Effector memory CD4-positive, alpha-beta T cell (primary cell): ENCODE data around the gene PLPPR3.

Experiments used
- DNase-seq, 3 donors: peaks; one replicate each; pipeline ENCODE4 v3.0.0-alpha.2; 2020
- H3K27ac ChIP-seq: 2 replicates; pipeline ENCODE4 v1.7.0; 2013; ENCODE audit warnings: mild to moderate bottlenecking, low read length, moderate library complexity; ENCODE audit not compliant: insufficient read depth, poor library complexity, severe bottlenecking
- H3K27me3 ChIP-seq: replicated peaks from 2 replicates; pipeline ENCODE4 v1.7.0; 2013; ENCODE audit warnings: mild to moderate bottlenecking, low read length; ENCODE audit not compliant: insufficient read depth, control insufficient read depth, poor library complexity, severe bottlenecking
- H3K36me3 ChIP-seq: 2 replicates; pipeline ENCODE4 v1.7.0; 2013; ENCODE audit warnings: mild to moderate bottlenecking, low read length, moderate library complexity; ENCODE audit not compliant: control insufficient read depth, insufficient read depth
- H3K4me1 ChIP-seq: 2 replicates; pipeline ENCODE4 v1.7.0; 2013; ENCODE audit warnings: low read length, mild to moderate bottlenecking; ENCODE audit not compliant: control insufficient read depth, insufficient read depth, poor library complexity, severe bottlenecking
- H3K4me3 ChIP-seq: 2 replicates; pipeline ENCODE4 v1.7.0; 2013; ENCODE audit warnings: low read length, low read depth, mild to moderate bottlenecking; ENCODE audit not compliant: insufficient read depth, poor library complexity, severe bottlenecking
- H3K9me3 ChIP-seq: 2 replicates; pipeline ENCODE4 v1.7.0; 2013; ENCODE audit warnings: mild to moderate bottlenecking, low read length, moderate library complexity; ENCODE audit not compliant: control insufficient read depth

PLPPR3 gene

DNA sequence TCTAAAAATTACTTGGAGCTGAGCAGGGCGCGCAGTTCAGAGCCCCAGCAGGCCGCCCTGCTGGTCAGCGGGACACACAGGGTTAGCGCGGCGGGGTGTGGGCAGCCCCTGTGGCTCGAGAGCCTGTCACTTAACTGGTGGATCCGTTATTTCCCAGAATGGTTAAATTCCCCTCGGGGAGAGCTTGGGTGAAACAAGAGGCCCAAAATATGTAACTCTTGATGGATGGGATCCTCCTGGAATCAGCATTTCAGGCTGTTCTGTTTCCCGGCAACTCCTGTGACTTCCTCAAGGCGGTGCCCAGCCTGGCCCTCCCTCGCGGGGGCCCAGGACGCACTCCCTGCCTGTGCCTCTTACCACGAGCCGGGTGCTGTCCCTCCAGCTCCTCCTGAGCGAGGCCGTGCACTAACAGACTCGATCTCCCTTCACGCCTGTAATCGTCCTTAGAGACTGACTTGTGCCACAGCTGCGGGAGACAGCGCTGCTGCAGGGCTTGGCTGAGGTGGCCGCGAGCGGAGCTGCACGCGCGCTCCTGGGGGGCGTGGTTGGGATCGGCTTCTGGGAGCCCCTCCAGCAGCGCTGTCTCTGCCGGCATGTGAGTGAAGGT is 14.8 kb downstream of the PLPPR3 start:
- Histone ChIP-seq H3K4me1 (peaks cover 18% of the 10 kb centered on the region), H3K27me3 (no peaks in the 10 kb centered on the region), H3K4me3 (no peak overlapping the region), H3K36me3 (peaks cover 92% of the 10 kb centered on the region), H3K9me3 (no peaks in the 10 kb centered on the region), H3K27ac (no peak overlapping the region)
- DNase-seq: no peak

DNA sequence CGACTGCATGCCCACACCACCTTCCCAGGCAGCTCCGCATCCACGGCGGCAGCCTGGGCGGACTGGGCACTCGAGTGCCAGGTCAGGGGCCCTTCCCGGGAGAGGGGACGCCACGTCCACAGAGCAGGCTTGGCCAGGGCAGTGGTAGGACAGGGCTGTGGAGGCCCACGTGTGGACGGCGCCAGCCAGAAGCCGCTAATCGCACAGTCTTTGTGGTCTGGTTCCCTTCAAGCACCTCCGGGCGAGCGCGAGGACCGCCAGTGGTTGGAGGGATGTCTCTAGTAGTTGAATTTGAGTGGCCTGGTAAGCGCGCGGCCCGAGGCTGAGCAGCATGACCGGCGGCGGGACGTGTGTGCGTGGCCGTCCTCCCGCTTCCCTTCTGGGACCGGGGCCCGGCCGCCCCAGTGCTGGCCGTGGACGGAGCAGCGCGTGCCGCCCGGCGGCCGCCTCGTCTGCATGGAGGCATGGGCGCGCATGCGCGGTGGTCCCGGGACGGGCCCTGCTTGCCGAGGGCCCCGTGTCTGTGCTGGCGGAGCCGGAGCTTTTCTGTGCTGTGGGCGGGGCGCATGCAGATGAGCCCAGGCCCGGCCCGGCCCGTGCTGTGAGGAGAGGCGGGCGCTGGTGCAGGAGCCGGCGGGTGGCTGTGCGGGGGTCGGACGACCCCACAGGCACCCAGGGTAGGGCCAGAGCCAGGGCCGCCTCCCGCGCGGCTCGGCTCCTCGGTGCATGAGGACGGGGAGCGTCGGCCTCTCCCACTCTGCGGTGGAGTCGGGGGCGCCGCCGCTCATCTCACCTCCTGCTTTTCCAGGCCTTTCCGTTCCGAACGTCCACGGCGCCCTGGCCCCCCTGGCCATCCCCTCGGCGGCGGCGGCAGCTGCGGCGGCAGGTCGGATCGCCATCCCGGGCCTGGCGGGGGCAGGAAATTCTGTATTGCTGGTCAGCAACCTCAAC is 15.9 kb downstream of the PLPPR3 start:
- Histone ChIP-seq H3K27me3 (no peaks in the 10 kb centered on the region), H3K36me3 (peaks cover 82% of the 10 kb centered on the region), H3K4me3 (no peak overlapping the region), H3K4me1 (peaks cover 29% of the 10 kb centered on the region), H3K27ac (no peak overlapping the region), H3K9me3 (no peaks in the 10 kb centered on the region)
- no peak for DNase-seq

DNA sequence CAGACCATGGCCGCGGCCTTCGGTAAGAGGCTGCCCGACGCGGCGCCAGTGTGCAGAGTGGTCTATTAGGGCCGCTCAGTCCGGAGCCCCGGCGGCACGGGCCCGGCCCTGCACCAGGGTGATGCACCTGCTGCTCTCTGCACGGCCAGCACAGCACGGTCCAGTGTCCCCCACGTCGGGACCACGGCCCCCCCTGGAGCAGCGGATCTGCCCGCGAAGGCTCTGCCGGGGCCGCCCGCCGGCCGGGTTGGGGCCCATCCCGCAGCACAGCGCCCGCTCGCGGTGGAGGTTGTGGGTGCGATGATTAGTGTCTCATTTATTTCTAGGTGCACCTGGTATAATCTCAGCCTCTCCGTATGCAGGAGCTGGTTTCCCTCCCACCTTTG is 16.6 kb downstream of the PLPPR3 start:
- DNase-seq: no peak
- Histone ChIP-seq H3K27me3 (no peaks in the 10 kb centered on the region), H3K4me3 (no peak overlapping the region), H3K4me1 (peaks cover 36% of the 10 kb centered on the region), H3K9me3 (no peaks in the 10 kb centered on the region), H3K36me3 (peaks cover 75% of the 10 kb centered on the region), H3K27ac (no peak overlapping the region)

DNA sequence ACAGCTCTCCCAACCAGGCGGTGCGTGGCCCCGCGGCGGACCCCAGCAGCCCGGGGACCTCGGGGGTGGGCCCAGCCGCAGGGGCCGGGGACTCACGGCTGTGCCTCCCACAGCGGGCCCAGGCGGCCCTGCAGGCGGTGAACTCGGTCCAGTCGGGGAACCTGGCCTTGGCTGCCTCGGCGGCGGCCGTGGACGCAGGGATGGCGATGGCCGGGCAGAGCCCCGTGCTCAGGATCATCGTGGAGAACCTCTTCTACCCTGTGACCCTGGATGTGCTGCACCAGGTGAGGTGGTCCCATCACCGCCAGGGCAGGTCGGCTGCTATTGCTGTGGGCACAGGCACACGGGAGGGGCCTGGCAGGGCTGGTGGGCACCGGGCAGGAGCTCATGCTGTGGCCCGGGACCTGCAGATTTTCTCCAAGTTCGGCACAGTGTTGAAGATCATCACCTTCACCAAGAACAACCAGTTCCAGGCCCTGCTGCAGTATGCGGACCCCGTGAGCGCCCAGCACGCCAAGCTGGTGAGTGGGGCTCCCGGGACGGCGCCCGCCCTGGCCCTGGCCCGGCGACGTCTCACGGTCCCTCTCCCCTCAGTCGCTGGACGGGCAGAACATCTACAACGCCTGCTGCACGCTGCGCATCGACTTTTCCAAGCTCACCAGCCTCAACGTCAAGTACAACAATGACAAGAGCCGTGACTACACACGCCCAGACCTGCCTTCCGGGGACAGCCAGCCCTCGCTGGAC is 17.2 kb downstream of the PLPPR3 start:
- Histone ChIP-seq H3K36me3 (peaks cover 69% of the 10 kb centered on the region), H3K4me1 (peaks cover 41% of the 10 kb centered on the region), H3K9me3 (no peaks in the 10 kb centered on the region), H3K27me3 (no peaks in the 10 kb centered on the region), H3K27ac (no peak overlapping the region), H3K4me3 (no peak overlapping the region)
- DNase-seq: no peak

DNA sequence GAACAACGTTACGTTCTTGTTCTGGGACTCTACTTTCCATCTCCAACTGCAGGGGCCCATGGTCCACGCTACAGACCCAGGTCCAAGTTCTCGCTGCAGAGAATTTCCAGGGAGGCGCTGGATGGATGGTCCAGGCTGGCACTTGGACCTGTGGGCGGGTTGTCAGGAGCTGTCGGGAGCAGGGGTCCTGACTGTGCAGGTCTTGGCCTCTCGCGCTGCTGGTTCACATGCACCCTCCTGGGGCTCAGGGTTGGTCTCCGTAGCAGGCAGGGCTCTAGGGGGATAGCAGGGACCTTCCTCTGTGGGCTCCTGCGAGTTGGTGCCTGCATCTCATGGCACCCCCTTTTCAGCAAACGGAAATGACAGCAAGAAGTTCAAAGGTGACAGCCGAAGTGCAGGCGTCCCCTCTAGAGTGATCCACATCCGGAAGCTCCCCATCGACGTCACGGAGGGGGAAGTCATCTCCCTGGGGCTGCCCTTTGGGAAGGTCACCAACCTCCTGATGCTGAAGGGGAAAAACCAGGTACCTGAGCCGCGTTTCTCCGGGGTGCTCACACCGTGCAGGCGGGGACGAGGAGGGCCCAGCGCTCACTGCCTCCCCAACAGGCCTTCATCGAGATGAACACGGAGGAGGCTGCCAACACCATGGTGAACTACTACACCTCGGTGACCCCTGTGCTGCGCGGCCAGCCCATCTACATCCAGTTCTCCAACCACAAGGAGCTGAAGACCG is 17.9 kb downstream of the PLPPR3 start:
- H3K4me1 ChIP-seq: peaks cover 48% of the 10 kb centered on the region
- H3K4me3 ChIP-seq: no peak overlapping the region
- DNase-seq: no peak
- H3K36me3 ChIP-seq: peaks cover 66% of the 10 kb centered on the region
- H3K27ac ChIP-seq: no peak overlapping the region
- H3K9me3 ChIP-seq: no peaks in the 10 kb centered on the region
- H3K27me3 ChIP-seq: no peaks in the 10 kb centered on the region

DNA sequence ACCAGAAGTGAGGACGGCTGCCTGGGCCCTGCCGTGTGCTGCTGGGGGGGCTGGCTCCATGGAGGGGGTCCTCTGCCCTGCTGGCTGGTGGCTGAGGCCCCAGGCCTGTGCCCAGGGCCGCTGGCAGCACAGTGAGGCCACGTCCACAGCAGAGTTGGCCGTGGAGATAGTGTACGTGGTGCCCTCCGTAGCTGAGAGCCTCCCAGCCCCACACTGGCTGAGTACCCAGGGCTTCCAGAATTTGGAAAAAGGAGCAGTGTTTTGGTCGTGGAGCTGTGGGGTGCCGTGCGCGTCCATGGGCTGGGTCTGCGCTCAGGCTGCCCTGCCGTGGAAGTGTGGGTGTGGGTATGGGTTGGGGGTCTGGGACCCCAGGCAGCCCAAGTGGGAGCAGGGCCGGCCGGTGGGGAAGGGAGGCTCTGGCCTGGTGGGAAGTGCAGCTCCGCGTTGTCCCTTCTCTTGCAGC is 18.6 kb downstream of the PLPPR3 start:
- H3K36me3 ChIP-seq: peaks cover 59% of the 10 kb centered on the region
- H3K27me3 ChIP-seq: no peaks in the 10 kb centered on the region
- H3K27ac ChIP-seq: no peak overlapping the region
- peaks cover 55% of the 10 kb centered on the region for H3K4me1 ChIP-seq
- no peaks in the 10 kb centered on the region for H3K9me3 ChIP-seq
- DNase-seq: no peak
- no peak overlapping the region for H3K4me3 ChIP-seq

DNA sequence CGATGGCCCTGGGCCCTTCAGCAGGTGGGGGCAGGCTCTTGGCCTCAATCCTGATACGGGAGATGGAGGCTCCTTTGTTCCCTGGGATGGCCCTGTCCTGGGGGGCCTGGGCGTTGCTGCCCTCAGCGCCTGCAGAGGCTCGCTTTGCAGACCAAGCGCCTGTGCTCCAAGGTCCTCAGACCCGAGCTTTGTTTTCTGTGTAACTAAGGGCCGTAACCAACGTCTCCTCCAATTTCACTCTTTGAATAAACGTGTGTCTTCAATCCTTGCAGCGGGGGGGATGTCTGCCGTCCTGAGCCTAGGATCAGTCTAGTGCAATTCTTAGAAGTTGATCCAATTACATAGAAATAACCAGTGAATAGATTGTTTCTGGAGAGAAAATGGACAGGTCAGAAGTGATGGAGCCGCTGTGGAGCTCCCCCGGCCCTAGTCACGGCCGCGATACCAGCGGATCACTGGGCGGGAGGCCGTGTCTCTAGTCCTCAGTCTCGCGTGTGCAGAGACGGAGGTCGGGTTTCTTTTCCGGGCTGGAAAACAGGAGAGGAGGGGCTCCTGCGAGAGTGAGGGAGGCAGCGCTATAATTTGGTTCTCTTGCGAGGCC is 19.2 kb downstream of the PLPPR3 start:
- H3K9me3 ChIP-seq: no peaks in the 10 kb centered on the region
- H3K4me1 ChIP-seq: peaks cover 57% of the 10 kb centered on the region
- no peak for DNase-seq
- H3K36me3 ChIP-seq: peaks cover 54% of the 10 kb centered on the region
- no peak overlapping the region for H3K4me3 ChIP-seq
- H3K27me3 ChIP-seq: no peaks in the 10 kb centered on the region
- no peak overlapping the region for H3K27ac ChIP-seq

DNA sequence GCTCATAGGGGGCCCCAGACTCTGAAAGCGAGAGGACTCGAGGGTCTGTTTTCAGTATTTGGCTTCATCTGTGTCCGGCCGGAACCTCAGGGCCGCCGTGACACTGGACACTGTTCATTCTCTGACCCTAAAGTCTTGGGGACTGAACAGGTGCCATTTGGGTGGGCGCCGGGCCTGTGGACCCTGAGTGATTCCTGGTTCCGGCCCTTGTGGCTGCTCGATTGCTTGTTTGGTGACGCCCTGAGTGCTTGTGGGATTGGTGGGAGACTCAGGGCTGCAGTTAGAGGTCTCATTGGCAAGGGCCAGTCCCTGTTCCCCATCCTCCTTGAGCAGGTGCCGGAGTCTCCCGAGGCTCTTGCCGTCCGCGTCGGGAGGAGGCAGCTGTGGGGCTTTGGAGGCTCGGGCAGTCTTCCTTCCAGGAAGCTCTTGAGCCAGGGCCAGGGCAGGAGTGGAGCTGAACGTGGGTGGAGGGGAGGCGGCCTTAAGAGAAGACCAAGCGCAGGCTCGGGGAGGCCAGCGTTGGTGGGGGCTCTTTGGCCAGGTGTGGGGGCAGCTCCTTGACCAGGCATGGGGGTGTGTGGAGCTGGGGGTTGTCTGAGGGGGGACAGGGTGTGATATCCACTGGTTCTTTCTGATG is 19.8 kb downstream of the PLPPR3 start:
- H3K27me3 ChIP-seq: no peaks in the 10 kb centered on the region
- peak overlapping the region; percentile 41 for H3K27ac ChIP-seq
- H3K36me3 ChIP-seq: peaks cover 48% of the 10 kb centered on the region
- no peaks in the 10 kb centered on the region for H3K9me3 ChIP-seq
- H3K4me3 ChIP-seq: peak overlapping the region; percentile 30
- no peak for DNase-seq
- H3K4me1 ChIP-seq: peaks cover 57% of the 10 kb centered on the region
